ENCODE measurements around the gene EXOC6B. TPM values are rescaled to one million over a fixed set of nuclear protein-coding genes. Genes with fewer than 3 reads are reported as not detected.
"Not testable (repeated sequence)": the region's sequence is repeated elsewhere in the genome, so short reads cannot be mapped to it uniquely, and the experiment has no call there.

EXOC6B gene
- total RNA-seq, 1 donor from 2014 or later: 40.0 TPM

DNA sequence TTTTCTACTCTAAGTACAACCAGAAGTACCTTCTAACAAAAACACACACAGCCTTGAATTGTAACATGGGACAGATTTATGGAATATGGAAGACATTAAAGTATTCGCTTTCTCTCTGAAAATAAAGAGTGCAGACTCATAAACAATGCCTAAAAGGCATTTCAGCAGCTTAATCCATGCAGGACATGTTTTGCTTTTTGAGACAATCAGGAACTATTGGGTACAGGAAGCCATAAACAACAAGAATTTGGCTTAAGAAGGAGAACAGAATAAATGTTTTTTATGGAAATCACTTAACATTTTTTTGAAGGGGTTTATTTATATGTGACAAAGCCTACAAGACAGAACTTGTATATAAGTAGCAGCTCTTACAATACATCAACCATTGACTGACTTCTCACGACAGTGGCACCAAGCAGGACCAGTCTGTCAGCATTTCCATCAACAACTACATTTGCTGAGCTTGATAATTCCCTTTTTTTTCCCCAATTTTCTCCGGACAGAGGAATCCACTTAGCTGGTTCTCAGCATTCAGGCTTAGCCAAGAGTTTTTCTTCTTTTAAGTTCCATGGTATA, 140.1 kb downstream of the EXOC6B start:
- DNase-seq (ENCODE audit: low spot score): peak; percentile 59

- no peak for DNase-seq (ENCODE audit: low spot score)
Observed at GRCh38 chr2:72682061-72682460, 143.8 kb downstream of the EXOC6B start.

GRCh38 chr2:72681016-72681995, 144.5 kb downstream of the EXOC6B start:
- no peak for DNase-seq (ENCODE audit: low spot score)

DNA sequence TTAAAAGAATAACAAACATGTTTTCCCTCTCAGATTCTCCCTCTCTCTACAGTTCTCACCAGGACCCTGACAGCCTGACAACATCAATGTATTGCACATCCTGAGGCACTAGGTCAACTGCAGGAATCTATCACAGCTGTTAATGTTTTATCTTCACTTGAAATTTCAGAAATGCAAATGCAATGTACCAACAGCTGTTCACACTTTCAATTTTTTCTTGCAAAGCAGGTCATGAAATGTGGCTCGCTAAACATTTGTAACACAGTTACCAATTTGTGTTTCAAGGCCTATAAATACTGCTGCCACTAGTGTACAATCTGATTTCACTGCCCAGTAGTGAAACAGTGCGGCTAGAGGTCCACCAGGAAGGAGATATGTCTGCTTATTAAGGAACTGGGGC, 147.8 kb downstream of the EXOC6B start:
- DNase-seq (ENCODE audit: low spot score): no peak

- DNase-seq (ENCODE audit: low spot score): no peak
Observed at GRCh38 chr2:72676341-72677025, 149.3 kb downstream of the EXOC6B start.

- DNase-seq (ENCODE audit: low spot score): no peak
Observed at GRCh38 chr2:72674982-72675915, 150.6 kb downstream of the EXOC6B start.

DNA sequence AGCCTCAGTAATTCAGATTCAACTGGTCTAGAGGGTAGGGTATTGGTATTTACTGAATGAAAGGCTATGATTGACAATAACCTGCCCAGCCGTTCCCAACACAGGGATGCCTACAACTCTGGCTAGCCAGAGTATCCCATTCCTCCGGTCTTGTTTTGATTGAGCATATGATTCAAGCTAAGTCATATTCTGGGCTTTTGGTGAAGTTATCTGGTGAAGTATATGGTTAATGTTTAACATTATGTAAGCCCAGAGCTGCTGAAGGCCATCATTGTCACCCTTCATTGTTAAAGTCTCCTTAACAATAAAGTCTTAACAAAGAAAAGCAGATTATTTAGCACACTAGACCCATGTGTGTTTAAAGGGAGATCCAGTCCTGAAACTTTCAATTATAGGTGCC, 152.6 kb downstream of the EXOC6B start:
- no peak for DNase-seq (ENCODE audit: low spot score)

GRCh38 chr2:72669121-72669520, 156.7 kb downstream of the EXOC6B start:
- DNase-seq (ENCODE audit: low spot score): no peak

- DNase-seq (ENCODE audit: low spot score): no peak
Observed at GRCh38 chr2:72668647-72669046, 157.2 kb downstream of the EXOC6B start.

DNA sequence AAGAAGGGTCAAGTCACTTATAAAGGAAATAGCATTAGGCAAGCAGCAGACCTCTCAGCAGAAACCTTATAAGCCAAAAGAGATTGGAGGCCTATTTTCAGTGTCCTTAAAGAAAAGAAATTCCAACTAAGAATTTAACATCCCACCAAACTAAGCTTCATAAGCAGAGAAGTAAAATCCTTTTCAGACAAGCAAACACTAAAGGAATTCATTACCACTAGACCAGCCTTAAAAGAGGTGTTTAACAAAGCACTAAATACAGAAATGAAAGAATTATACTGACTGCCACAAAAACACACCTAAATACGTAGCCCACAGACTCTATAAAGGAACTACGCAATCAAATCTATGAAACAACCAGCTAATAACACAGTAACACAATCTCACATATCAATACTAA, 160.4 kb downstream of the EXOC6B start:
- no peak for DNase-seq (ENCODE audit: low spot score)

DNA sequence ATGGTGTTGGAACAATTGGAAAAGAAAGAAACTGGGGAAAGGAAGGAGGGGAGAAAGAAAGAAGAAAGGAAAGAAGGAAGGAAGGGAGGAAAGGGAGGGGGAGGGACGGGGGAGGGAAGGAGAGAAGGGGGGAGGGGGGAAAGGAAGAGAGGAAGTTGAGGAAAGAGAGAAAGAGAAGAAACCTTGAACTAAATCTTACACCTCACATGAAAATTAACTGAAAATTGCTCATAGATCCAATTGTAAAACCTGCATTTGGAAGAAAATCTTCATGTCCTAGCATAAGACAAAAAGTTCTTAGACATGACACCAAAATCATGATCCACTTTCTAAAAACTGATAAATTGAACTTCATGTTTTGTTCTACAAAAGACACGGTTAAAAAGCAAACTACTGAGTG, 163.8 kb downstream of the EXOC6B start:
- DNase-seq (ENCODE audit: low spot score): no peak

GRCh38 chr2:72649810-72650209, 176.0 kb downstream of the EXOC6B start:
- DNase-seq (ENCODE audit: low spot score): no peak

GRCh38 chr2:72641221-72641620, 184.6 kb downstream of the EXOC6B start:
- DNase-seq (ENCODE audit: low spot score): not testable (repeated sequence)

DNA sequence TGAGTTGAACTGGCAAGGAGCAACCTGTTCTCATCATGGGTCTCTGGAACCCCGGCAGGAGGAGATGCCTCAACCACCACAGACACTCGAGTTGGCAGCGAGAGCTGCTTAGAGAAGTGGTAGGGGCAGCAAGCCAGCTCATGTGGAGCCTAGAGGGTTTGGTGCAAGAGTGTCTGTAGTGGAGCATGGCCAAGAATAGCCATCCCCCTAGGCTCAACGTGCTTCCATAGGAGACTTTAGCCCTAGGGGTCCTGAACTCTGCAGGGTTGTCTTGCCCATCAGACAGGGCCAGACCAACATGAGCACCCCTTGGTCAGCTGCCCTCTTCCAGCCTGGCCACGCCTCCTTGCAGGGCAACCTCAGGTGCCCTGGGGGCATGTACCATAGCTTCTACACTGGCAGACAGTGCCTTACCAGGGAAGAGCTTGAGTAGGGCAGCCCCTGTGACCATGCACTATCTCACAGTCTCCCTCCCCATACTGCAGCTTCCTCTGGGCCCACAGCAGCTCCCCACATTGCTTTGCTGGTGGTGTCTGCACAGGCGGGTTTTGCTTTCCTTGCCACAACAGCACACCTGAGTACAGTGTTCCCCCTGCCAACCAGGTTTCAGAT, 187.1 kb downstream of the EXOC6B start:
- no peak for DNase-seq (ENCODE audit: low spot score)

DNA sequence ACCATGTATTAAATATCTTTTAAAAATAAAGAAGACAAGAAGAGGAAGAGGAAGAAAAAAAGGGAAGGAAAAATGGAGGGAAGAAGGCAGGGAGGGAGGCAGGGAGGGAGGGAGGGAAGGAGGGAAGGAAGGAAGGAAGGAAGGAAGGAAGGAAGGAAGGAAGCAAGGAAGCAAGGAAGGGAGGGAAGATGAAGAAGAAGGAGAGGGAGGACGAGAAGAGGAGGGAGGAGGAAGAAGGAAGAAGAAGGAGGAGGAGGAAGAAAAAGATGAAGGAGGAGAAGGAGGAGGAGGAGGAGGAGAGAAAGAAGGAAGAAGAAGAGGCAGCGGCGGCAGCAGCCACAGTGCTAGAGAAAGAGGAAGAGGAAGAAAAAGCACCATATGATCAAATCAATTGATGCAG, 189.6 kb downstream of the EXOC6B start:
- DNase-seq (ENCODE audit: low spot score): no peak

DNA sequence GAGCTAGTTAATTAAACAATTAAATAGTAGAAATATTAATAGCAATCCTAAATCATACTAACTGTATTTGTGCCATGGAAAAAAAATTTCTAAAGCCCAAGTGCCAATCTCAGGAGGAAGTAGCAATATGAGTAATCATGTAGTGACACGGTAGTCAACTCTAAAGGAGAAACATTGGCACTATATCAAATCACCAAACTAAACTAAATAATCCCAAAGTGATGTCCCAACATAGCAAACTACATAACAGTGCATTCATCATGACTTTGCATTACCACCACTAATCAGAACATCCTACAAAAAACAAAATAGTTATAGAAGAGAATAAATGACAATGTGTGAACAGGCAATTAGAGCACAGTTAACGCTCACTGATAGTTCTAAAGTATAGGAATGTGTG, 195.1 kb downstream of the EXOC6B start:
- DNase-seq (ENCODE audit: low spot score): no peak

GRCh38 chr2:72629062-72629461, 196.8 kb downstream of the EXOC6B start:
- DNase-seq (ENCODE audit: low spot score): no peak

DNA sequence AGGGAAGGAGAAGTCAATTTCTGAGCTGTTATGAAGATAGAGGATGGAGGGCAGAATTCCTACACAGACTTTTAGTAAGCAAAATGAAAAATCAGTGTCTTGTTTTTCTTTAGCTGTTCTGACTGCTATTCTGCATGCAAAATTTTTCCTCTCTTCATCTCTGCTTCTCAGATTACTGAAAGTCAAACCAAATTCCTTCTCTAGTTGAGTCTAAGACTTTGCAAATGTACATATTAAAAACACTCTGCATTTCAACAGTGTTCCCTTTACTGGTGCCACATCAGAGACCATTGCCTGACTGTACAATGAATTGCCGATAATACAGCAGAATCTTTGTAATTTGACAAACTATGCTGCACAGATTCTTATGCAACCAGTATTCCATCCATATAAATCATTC, 198.8 kb downstream of the EXOC6B start:
- DNase-seq (ENCODE audit: low spot score): no peak

DNA sequence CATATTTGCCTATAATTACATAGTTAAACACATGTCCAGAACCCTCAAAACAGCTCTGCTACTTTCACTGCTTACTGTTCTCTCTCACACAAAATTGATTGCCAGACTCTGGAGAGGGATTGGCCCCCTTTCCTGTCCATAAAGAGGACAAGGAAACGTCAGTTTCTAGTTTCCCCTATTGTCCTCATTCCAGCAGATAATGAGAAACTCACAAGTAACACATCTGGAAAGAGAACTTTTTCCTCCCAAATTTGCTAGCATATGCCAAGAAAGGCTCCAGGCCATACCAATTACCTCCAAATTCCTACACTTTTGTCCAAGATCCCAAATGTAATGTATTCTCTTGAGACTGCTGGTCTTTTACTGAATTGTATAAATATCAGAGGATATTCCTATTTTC, 200.5 kb downstream of the EXOC6B start:
- DNase-seq (ENCODE audit: low spot score): no peak

DNA sequence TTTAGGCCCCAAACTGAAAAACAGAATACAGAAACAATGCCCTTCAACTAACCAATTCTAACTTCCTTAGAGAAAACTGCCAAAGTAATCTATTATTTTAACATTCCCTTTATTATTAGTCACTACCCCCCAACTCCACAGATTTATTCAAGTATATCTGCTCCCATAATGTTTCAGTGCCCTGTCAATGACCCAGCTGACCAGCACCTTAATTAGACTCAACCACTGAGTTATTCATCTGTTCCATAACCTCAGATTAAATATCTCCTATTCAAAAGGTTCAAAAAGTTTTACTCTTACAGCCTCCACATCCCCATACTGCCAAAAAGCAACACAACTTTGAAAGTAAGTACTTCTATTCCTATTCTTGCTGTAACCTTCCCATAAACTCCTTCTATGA, 202.4 kb downstream of the EXOC6B start:
- DNase-seq (ENCODE audit: low spot score): no peak

- no peak for DNase-seq (ENCODE audit: low spot score)
Observed at GRCh38 chr2:72619626-72620025, 206.2 kb downstream of the EXOC6B start.
